GM23338 (cell line): ENCODE measurements around the gene KAT2B. TPM values are rescaled to one million over a fixed set of nuclear protein-coding genes. Genes with fewer than 3 reads are reported as not detected.

Experiments used
- ATAC-seq: fragments of 200-7000 bp; cut with Tn5 transposase; 3 replicates; pipeline ENCODE4 v1.9.1; 2020
- DNase-seq: peaks from one replicate; pipeline ENCODE4 v3.0.0-alpha.2; 2015; ENCODE audit warnings: low spot score
- H2AFZ ChIP-seq: fragments of 200-600 bp; sonication (generic); 2 replicates; pipeline ENCODE4 v1.8.0; 2016; ENCODE audit warnings: antibody characterized with exemption, mild to moderate bottlenecking, moderate library complexity
- H3F3A ChIP-seq: fragments of 200-600 bp; sonication (generic); replicated peaks from 2 replicates; pipeline ENCODE4 v1.8.0; 2017; ENCODE audit warnings: antibody characterized with exemption, mixed run types, low read depth
- H3K27ac ChIP-seq: fragments of 200-600 bp; sonication (generic); 2 replicates; pipeline ENCODE4 v1.6.1; 2016; ENCODE audit warnings: low read depth
- H3K27me3 ChIP-seq: fragments of 200-600 bp; sonication (generic); 2 replicates; pipeline ENCODE4 v1.8.0; 2016; ENCODE audit warnings: mild to moderate bottlenecking, mixed run types, moderate library complexity; ENCODE audit not compliant: insufficient read depth
- H3K36me3 ChIP-seq: fragments of 200-600 bp; sonication (generic); 2 replicates; pipeline ENCODE4 v1.8.0; 2016; ENCODE audit warnings: mild to moderate bottlenecking; ENCODE audit not compliant: insufficient read depth
- H3K4me1 ChIP-seq: fragments of 200-600 bp; sonication (generic); 2 replicates; pipeline ENCODE4 v1.8.0; 2016; ENCODE audit warnings: mild to moderate bottlenecking, moderate library complexity; ENCODE audit not compliant: insufficient read depth
- H3K4me2 ChIP-seq: fragments of 200-600 bp; sonication (generic); 2 replicates; pipeline ENCODE4 v1.7.1; 2017; ENCODE audit warnings: mixed run types
- H3K4me3 ChIP-seq: fragments of 200-600 bp; sonication (generic); 2 replicates; pipeline ENCODE4 v1.6.1; 2016; ENCODE audit warnings: mixed run types
- H3K79me2 ChIP-seq: fragments of 200-600 bp; sonication (generic); replicated peaks from 2 replicates; pipeline ENCODE4 v1.8.0; 2017; ENCODE audit warnings: mild to moderate bottlenecking; ENCODE audit not compliant: insufficient read depth
- H3K9me2 ChIP-seq: fragments of 200-600 bp; sonication (generic); 2 replicates; pipeline ENCODE4 v1.8.0; 2017; ENCODE audit not compliant: insufficient read depth
- H4K20me1 ChIP-seq: fragments of 200-600 bp; sonication (generic); replicated peaks from 2 replicates; pipeline ENCODE4 v1.8.0; 2017; ENCODE audit warnings: mild to moderate bottlenecking; ENCODE audit not compliant: insufficient read depth
- H3K27ac Mint-ChIP-seq: 2 replicates; pipeline ENCODE4 v1.8.0; 2020; ENCODE audit warnings: inconsistent platforms, mild to moderate bottlenecking, moderate library complexity, mixed read lengths
- H3K27me3 Mint-ChIP-seq: 3 replicates; pipeline ENCODE4 v1.8.0; 2022; ENCODE audit warnings: low read depth, mild to moderate bottlenecking, moderate library complexity, mixed read lengths, inconsistent platforms; ENCODE audit not compliant: insufficient read depth, poor library complexity
- H3K36me3 Mint-ChIP-seq: 3 replicates; pipeline ENCODE4 v1.8.0; 2021; ENCODE audit warnings: low read depth, mild to moderate bottlenecking, inconsistent platforms, moderate library complexity, mixed read lengths
- H3K4me1 Mint-ChIP-seq: 3 replicates; pipeline ENCODE4 v1.8.0; 2020; ENCODE audit warnings: mild to moderate bottlenecking, inconsistent platforms, mixed read lengths
- H3K4me3 Mint-ChIP-seq: 3 replicates; pipeline ENCODE4 v1.8.0; 2021; ENCODE audit warnings: moderate library complexity, mild to moderate bottlenecking, inconsistent platforms, mixed read lengths
- H3K9me3 Mint-ChIP-seq: 3 replicates; pipeline ENCODE4 v1.8.0; 2020; ENCODE audit warnings: moderate library complexity, mild to moderate bottlenecking, inconsistent platforms, mixed read lengths
- CREB1 ChIP-seq: fragments of 250-450 bp; sonication (Bioruptor Pico); IDR thresholded peaks from 2 replicates; pipeline ENCODE4 v1.5.0; 2020; ENCODE audit warnings: low read depth, mild to moderate bottlenecking, moderate library complexity
- CTCF ChIP-seq, 2 experiments: fragments of 200-600 bp in 1 of 2; sonication (generic) in 1 of 2; conservative IDR thresholded peaks; 2 replicates each; pipeline versions ENCODE4 v1.5.1 to v1.6.1; 2016 to 2017; ENCODE audit warnings: antibody characterized with exemption in 2 of 2, low read depth in 2 of 2, mild to moderate bottlenecking in 2 of 2, moderate library complexity in 1 of 2
- ETS1 ChIP-seq: IDR thresholded peaks from 2 replicates; pipeline ENCODE4 v1.6.1; 2016; ENCODE audit warnings: antibody characterized with exemption
- EZH2phosphoT487 ChIP-seq: fragments of 200-600 bp; sonication (generic); IDR thresholded peaks from one replicate; pipeline ENCODE4 v1.8.1; 2018; ENCODE audit warnings: antibody characterized with exemption; ENCODE audit not compliant: unreplicated experiment
- NANOG ChIP-seq: IDR thresholded peaks from 2 replicates; pipeline ENCODE4 v1.6.1; 2016; ENCODE audit warnings: antibody characterized with exemption, borderline replicate concordance
- POLR2AphosphoS5 ChIP-seq: IDR thresholded peaks from 2 replicates; pipeline ENCODE4 v1.6.1; 2016; ENCODE audit warnings: antibody characterized with exemption, low read depth
- REST ChIP-seq: IDR thresholded peaks from one replicate; pipeline ENCODE4 v1.6.1; 2018; ENCODE audit warnings: antibody characterized with exemption; ENCODE audit not compliant: unreplicated experiment
- ZNF114 ChIP-seq: fragments of 250-450 bp; sonication (Bioruptor Pico); IDR thresholded peaks from 2 replicates; pipeline ENCODE4 v1.5.0; 2020; ENCODE audit warnings: mild to moderate bottlenecking, moderate library complexity
- polyA plus RNA-seq: library from polyadenylated mRNA; unstranded; fragments of >200 nt; fragmentation: Nextera tagmentation; extraction: Ambion mirVana; gene quantifications from 2 replicates; pipeline ENCODE4 v1.2.1, GENCODE V29; 2016
- total RNA-seq: library from RNA; depleted of rRNA; stranded (reverse); fragments of >200 nt; shearing (Covaris generic); gene quantifications from 2 replicates; pipeline ENCODE4 v1.2.3, GENCODE V29; 2014

KAT2B gene
- total and polyA plus RNA-seq, 2 experiments from 2014 or later, result 1.3 to 4.4 TPM

GRCh38 chr3:20022954-20023622, 17.2 kb upstream of the KAT2B start:
- Mint-ChIP-seq H3K27me3 (no peaks in the 10 kb centered on the region), H3K4me1 (peaks cover 2% of the 10 kb centered on the region; the same call in 1 of the 3 replicates), H3K4me3 (no peak overlapping the region), H3K27ac (no peak overlapping the region), H3K9me3 (no peaks in the 10 kb centered on the region), H3K36me3 (no peaks in the 10 kb centered on the region)
- no peak overlapping the region for H3K4me2 ChIP-seq
- DNase-seq (no peak), ATAC-seq (no peak)
- H3K4me1 ChIP-seq, result no peaks in the 10 kb centered on the region
- no peaks in the 10 kb centered on the region for H3K79me2 ChIP-seq
- no peaks in the 10 kb centered on the region for H3K27me3 ChIP-seq
- H3F3A ChIP-seq, result no peaks in the 10 kb centered on the region
- no peaks in the 10 kb centered on the region for H3K36me3 ChIP-seq
- no peak overlapping the region for H3K4me3 ChIP-seq
- H4K20me1 ChIP-seq, result no peaks in the 10 kb centered on the region
- H2AFZ ChIP-seq, result peak overlapping the region; percentile 91
- TF ChIP-seq EZH2phosphoT487 (no peak), REST (no peak), ETS1 (no peak), CREB1 (CRISPR knock-in tag) (no peak), POLR2AphosphoS5 (no peak)
- H3K9me2 ChIP-seq, result no peaks in the 10 kb centered on the region
- H3K27ac ChIP-seq, result no peak overlapping the region

GRCh38 chr3:20023623-20024405, 16.4 kb upstream of the KAT2B start:
- H3K4me1 Mint-ChIP-seq, result peaks cover 3% of the 10 kb centered on the region; the same call in 2 of the 3 replicates
- ATAC-seq, result peak; percentile 40; the same call in 1 of the 3 replicates
- H3K4me3 Mint-ChIP-seq, result no peak overlapping the region
- Histone ChIP-seq H2AFZ (peak overlapping the region; percentile 91), H3K79me2 (no peaks in the 10 kb centered on the region), H4K20me1 (no peaks in the 10 kb centered on the region), H3K9me2 (no peaks in the 10 kb centered on the region), H3K4me1 (no peaks in the 10 kb centered on the region), H3K36me3 (no peaks in the 10 kb centered on the region), H3K27me3 (no peaks in the 10 kb centered on the region), H3K4me3 (no peak overlapping the region), H3K27ac (no peak overlapping the region), H3F3A (no peaks in the 10 kb centered on the region), H3K4me2 (no peak overlapping the region)
- DNase-seq, result no peak
- H3K27me3 Mint-ChIP-seq, result no peaks in the 10 kb centered on the region
- no peak overlapping the region for H3K27ac Mint-ChIP-seq
- H3K9me3 Mint-ChIP-seq, result no peaks in the 10 kb centered on the region
- H3K36me3 Mint-ChIP-seq, result no peaks in the 10 kb centered on the region
- TF ChIP-seq CTCF (conservative IDR thresholded peaks at IDR 0.05; ENCODE audit: low read depth in 2 of 2), result no peak
- no peak for TF ChIP-seq POLR2AphosphoS5
- no peak for TF ChIP-seq EZH2phosphoT487
- no peak for TF ChIP-seq ZNF114 (CRISPR knock-in tag)
- TF ChIP-seq NANOG, result no peak
- TF ChIP-seq REST, result no peak
